Measurements from ENCODE around the gene MTUS2.
"Not testable (repeated sequence)": the region's sequence is repeated elsewhere in the genome, so short reads cannot be mapped to it uniquely, and the experiment has no call there.

Gene MTUS2

DNA sequence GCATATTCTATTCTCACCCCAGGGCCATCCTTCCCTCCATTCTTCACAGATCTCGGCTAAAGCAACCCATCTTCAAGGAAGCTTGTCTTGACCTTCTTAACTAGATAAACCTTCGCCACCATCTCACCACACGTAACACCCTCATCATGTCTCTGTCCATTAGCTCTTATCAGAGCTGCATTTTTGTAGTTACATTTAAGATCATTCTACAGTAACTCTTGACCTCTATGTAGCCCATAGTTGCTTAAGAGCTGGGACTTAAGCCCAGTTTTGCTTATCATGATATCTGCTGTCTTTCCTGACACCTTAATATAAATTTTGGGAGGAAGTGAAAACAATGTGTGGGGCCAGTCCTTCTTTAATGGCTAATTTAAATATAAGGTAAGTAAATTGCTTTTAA, 345.1 kb downstream of the MTUS2 start:
- no peak for DNase-seq (ENCODE audit: low read depth)

DNA sequence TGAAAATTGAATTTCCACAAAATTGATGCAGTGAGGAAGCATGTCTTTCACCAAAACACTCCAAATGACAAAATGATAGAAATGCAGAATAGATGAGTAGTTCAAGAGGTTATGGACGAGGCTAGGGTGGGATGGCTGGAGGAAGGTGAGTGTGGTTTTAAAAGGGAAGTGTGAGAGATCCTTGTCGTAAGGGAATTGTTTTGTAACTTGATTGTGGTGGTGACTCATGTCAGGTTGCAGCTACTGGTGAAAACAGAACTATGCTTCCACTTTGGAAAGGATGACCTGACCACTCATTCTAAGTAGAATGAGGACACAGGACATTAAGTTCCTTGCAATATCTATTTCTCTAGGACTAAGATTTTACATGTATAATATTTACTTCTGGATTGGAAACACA, 345.7 kb downstream of the MTUS2 start:
- DNase-seq (ENCODE audit: low read depth) = no peak

DNA sequence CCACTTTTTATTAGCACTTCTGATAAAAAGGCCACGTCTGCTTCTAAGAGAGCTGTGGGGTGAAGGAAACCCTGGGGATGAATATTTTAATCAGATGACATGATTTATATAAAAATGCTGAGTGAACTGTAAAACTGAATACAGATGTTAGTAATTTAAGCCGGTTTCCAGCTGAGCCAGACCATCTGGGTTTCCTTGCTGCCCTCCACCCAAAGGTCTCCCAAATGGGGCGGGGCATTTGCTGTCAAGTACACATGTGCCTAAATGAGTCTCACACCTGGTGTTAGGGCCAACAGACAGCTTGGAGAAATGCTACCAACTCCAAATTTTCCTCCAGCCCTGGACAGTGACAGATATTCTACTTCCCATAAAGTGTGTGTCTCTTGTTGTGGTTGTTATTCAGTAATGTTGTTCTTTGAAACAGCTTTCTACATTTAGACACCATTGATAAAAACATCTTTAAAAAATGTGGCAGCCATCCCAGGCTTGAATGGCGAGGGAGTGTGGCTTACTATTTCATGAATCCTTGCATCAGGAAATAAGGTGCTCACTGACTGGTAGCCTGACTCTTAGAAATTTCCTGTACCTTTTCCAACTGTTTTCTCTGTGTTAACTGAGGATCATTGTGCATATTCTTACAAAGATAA, 350.4 kb downstream of the MTUS2 start:
- no peak for DNase-seq (ENCODE audit: low read depth)

DNA sequence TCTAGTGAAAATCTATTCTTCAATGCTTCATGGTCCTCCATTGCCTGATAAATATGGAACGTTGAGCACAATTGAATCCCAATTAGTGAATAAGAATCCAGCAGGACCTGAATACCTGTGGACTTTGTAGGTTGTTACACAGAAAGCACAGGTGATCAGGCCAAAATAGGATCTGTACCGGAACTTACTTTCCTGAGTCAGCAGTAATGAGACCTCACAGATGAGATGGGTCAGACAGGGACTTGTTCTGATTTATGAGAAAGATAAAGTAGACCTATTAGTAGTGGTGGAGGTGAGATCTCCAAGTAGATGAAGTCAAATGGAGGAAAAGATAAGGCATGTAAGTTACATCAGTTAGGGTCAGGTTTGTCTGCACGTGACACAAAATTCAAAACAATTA, 351.1 kb downstream of the MTUS2 start:
- DNase-seq (ENCODE audit: low read depth) = no peak

DNA sequence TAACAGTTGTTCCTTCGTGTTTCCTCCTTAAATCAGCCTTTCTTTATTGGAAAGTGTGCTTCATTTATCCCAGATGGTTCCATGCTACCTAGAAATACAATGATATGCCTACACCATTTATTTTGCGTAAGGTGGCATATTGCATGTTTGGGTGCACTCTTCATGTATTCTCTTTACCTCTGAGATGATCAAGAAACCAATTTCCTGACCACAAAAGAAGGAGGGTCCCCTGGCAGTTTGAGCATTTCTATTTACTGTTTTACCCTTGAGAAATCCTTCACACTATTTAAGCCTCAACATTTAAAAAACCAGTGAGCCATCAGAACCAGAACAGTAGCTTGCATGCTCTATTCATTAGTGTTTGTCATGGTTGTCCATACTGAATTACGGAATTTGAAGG, 354.0 kb downstream of the MTUS2 start:
- DNase-seq (ENCODE audit: low read depth) = no peak

DNA sequence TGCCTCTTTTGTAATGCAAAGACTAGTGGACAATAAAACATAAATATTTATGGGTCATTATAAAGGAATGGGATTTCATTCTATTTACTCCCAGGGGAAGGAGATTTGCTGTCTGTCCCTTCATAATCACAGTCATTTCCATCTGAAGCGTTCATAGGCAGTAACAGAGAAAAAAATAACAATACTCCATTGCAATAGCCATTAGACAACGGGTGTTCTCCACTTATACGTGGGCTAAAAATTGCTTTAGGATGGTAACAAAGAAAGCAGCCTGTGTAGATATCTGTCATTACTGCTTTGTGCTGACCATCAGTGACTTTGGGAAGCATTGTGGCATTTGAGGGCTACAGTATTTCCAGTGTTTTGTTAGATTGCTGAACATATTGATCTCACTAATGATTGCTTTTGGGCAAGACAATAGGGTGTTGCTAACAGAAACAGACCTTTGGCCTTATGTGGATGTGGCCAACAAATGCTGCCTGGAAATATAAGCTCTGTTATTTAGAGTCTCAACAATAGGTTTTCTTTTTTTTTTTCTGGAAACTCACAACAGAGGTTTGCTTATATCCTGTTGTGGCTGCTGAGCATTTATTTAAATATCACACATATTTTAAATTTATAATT, 355.2 kb downstream of the MTUS2 start:
- DNase-seq (ENCODE audit: low read depth) = no peak

DNA sequence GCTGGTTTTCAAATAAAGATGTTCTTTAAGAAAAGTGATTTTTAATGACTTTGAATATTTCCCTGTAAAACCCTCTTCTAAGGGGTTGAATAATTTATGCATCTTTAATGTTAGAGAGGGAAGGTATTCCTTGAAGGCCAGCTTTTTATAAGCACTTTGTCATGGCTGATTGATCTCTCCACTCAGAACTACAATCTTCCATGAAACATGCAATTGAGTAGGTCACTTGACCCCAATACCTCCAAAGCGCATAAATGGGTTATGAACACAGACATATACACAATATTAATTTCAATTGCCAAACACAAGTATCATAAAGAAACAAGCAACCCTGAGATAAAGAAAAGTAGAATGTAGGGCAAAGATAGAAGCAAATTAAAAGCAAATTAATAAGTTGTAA, 359.9 kb downstream of the MTUS2 start:
- no peak for DNase-seq (ENCODE audit: low read depth)

DNA sequence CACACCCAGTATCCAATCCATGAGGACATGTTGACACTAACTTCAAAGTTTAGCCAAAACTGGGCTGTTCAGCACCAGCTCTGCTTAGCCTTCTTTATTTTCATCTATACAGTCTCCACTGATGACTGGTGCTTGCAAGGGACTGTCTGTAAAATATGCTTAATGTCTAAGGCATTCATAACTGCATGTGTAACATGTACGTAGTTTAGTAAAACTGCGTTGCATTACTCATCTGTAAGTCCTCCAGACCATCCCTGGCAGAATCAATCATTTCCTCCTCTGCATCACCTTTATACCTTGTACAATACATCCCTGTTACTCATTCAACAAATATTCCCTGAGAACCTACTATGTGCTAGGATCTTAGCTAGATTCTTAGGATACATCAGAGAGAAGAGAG, 362.1 kb downstream of the MTUS2 start:
- DNase-seq (ENCODE audit: low read depth) = no peak

DNA sequence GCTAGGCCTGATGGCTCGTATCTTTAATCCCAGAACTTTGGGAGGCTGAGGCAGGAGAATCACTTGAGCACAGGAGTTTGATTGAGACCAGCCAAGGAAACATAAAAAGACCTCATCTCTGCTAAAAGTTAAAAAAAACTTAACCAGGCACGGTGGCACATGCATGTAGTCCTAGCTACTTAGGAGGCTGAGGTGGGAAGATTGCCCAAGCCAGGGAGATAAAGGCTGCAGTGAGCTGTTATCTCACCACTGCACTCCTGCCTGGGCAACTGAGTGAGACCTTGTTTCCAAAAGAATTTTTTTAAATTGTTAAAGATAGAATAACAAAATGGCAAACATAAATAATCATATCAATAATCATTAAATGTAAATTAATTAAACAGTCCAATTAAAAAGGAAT, 365.8 kb downstream of the MTUS2 start:
- no peak for DNase-seq (ENCODE audit: low read depth)

DNA sequence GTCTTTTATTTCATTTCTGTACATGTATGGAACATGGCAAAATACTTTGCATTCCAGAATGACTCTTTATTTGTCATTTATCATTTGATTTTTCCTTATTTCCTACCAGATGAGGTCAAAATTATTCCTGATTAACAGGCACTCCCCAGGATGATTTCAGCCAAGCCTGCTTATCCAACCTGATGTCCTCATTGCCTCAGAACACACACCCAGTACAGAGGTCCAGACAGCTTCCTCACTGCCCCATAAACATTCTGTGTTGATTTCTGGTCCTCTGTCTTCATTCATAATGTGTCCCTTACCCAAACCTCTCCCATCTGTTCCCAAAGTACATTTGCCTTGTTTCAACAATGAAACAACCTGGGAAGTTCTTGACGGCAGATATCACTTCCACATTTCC, 367.4 kb downstream of the MTUS2 start:
- DNase-seq (ENCODE audit: low read depth) = no peak

DNA sequence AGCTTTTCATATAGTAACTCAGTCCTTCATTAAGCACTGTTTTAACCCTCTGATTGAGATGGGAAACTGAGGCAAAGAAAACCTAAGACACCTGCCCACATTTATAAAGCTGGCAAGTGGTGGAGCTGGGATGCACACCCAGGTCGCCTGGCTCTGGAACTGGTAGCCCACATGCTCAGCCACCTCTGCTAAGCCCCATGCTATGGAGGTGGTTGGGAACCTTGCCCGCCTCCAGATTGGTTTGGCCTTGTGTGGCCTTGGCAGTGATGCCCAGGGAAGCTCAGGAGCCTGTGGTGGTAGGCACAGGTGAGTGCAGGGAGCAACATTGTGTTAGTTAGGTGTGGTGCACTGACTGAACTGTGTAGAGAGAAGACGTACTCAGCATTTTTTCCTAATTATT, 370.2 kb downstream of the MTUS2 start:
- no peak for DNase-seq (ENCODE audit: low read depth)

DNA sequence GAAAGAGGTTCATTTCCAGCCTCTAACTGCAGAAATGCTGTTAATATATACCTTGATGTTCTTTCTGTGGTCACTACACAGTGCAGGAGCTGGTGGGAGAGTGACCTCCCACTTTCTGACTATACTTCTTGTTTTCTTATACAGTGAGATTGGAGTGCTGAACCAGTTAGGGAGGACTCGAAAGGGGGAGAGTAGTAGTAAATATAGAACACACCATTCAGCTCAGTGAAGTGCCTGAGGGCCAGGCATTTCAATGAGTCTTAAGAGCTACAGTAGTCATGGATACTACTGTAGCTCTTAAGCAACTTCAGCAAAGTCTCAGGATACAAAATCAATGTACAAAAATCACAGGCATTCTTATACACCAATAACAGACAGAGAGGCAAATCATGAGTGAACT, 372.9 kb downstream of the MTUS2 start:
- DNase-seq (ENCODE audit: low read depth) = no peak

DNA sequence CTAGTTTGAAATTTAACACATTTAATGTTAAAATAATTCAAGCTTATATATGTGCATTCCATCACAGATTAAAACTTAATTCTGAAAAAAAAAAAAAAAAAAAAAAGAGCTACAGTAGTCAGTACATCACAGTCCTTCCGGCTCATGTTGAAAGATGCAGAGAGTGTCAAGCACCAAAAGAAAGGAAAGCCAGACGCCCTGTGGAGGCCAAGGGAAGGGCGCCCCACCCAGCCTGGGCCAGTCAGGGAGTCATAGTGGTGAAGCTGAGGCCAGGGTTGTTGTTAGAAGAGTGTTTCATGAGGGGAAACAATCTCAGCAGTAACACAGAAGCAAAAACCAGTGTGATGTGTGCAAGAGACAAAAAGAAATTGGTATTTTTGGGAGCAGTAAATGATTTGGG, 375.3 kb downstream of the MTUS2 start:
- DNase-seq (ENCODE audit: low read depth) = no peak

DNA sequence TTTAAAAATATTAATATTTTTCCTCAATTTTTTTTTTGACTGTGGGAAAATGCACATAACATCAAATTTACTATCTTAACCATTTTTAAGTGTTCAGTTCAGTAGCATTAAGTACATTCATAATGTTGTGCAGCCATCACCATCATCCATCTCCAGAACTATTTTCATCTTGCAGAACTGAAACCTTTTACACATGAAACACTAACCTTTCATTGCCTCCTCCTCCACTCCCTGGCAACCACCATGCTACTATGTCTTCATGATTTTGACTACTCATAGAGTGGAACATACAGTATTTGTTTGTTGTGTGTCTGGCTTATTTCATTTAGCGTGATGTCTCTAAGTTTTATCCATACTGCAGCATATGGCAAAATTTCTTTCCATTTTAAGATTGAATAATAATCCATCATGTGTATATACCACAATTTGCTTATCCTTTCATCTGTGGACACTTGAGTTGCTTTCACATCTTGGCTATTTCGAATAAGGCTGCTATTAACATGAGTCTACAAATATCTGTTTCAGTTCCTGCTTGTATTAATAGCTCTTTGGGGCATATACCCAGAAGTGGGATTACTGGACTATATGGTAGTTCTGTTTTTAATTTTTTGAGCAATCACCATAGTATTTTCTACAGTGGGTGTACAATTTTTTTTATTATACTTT, 376.4 kb downstream of the MTUS2 start:
- DNase-seq (ENCODE audit: low read depth) = no peak

DNA sequence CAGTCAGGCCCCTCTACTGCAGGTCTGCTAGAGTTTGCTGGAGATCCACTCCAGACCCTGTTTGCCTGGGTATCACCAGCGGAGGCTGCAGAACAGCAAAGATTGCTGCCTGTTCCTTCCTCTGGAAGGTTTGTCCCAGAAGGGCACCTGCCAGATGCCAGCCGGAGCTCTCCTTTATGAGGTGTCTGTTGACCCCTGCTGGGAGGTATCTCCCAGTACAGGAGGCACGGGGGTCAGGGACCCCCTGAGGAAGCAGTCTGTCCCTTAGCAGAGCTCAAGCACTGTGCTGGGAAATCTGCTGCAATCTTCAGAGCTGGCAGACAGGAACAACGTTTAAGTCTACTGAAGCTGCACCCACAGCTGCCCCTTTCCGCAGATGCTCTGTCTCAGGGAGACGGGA, 382.6 kb downstream of the MTUS2 start:
- DNase-seq (ENCODE audit: low read depth) = not testable (repeated sequence)

DNA sequence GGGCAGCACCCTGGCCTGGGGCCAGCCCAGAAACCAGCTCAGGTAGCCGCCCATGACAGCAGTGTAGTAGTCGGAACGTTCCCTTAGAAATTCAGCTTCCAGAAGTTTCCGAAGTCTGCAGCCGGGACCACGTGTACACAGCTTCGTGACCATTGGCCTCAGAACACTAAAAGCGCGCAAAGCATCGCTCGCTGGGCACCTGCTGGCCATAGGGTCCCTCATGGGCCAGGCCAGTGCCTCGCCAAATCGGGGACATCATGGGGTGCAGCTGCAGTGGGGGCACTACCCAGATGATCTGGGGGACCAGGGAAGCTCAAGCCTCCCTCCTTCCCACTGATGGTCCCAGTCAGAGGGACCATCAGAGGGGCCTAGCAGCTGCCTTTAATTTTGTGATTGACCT, 384.5 kb downstream of the MTUS2 start:
- no peak for DNase-seq (ENCODE audit: low read depth)

DNA sequence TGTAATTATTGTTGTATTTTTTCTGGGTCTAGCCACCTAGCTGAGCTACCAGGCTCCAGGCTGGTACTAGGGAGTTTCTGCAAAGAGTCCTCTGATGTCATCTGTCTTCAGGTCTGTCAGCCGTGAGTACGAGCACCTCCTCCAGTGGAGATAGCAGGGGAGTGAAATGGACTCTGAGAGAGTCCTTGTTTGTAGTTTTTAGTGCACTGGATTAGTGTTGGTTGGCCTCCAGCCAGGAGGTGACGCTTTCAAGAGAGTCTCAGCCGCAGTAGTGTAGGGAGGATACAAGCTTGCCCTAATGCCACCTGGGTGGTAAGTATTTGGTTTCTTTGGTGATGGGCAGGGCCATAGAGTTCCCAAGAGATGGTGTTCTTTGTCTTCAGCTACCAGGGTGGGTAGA, 390.5 kb downstream of the MTUS2 start:
- DNase-seq (ENCODE audit: low read depth) = no peak

DNA sequence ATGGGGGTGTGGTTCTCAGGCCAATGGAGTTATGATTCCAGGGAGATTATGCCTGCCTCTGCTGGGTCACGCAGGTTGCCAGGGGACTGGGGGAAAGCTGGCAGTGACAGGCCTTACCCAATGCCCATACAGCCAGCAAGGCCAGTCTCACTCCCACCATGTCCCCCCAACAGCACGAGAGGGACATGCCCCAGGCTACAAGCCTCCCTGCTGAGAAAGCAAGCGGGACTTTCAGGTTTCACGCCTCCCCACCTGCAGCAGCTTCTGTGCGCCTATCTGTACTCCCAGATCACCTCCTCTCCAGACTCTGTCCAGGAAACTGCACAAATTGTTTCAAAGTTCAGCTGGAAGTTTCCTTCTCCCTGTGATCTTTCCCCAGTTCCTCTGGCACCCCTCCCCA, 391.0 kb downstream of the MTUS2 start:
- DNase-seq (ENCODE audit: low read depth) = not testable (repeated sequence)

DNA sequence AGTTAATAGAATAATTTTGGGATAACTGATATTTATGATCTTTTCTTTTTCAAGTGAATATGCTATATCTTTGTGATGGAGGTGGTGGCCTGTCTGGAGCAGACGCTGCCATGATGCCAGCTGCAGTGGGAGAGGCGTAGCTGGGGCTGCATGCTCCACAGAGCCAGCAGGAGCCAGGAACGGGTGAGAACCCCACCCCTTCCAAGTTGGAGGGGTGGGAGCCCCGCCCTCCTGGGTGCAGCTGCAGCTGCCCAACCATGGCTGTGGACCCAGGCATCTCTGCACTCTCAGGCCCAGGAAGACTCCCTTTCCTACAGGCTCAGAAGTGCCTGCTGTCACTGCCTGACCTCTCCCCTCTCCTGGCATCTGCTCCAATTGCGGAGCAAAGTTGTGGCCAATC, 402.3 kb downstream of the MTUS2 start:
- DNase-seq (ENCODE audit: low read depth) = no peak

DNA sequence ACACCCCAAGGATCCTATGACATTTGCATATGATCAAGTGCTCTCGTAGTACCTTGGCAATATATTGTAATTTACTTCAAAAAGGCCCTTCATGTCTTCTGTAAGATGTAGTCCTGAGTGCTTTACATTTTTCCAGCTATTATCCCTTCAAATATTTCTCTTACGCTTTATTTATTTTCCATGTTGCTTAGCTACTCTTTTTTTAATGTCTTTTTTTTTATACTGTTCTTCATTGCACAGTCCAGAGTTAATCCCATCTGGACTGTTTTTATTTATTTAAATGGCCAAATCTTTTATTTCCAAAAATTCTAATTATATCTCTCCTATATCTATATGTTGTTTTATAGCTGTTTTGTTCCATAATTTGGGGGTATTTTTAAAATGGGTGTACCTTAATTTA, 404.1 kb downstream of the MTUS2 start:
- no peak for DNase-seq (ENCODE audit: low read depth)

DNA sequence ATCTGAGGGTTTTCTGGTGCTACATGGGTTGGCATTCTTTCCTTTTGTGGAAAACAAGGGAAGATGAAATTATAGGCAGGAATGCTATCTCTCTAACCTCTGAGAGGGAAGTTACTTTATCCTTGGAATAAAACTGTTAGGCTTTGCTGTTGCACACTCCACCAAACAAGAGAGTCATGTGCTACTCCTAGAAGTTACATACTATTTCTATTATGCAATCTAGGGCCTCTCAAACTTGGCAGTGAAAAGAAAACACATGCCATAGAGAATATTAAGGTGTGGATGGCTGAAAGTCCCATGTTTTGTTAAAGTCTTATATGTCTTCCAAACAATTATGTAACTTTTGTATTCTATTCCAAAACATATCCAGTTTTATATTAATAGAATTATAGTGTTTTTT, 407.4 kb downstream of the MTUS2 start:
- no peak for DNase-seq (ENCODE audit: low read depth)

DNA sequence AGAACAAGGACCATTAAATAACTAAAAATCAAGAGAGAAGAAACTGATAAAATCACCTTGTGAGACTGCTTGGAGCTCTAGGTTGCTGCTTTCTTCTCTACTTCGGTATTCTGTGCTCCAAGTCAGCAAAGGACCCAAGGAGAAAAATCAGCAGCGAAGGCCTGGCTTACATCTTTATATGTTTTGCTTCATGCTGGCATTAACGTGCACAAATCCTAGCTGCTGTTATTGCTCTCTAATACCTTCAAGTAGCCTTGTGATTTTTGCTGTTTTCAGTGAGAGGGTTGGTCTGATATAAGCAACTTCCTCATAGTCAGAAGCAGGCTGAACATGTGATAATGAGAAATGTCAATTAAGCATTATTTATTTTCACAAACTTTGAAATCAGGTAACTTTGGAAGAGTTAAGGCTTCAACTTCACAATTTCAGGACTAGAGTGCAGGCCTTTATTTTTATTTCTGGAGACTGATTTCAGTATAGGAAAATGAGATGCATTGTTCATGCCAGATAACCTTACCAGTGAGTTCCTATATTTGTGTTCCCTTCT, 410.2 kb downstream of the MTUS2 start:
- DNase-seq (ENCODE audit: low read depth) = no peak
